PFSK-1 (cell line): ENCODE data around the gene ARSK.

Experiments used
- FOXP2 ChIP-seq: optimal IDR thresholded peaks from 2 replicates; pipeline ENCODE3; 2011; ENCODE audit warnings: borderline replicate concordance, control low read depth, inconsistent platforms; ENCODE audit not compliant: insufficient read depth; ENCODE audit errors: extremely low read length, extremely low read depth
- POLR2AphosphoS5 ChIP-seq: IDR thresholded peaks from 2 replicates; pipeline ENCODE4 v1.6.1; 2012; ENCODE audit warnings: low read depth, mild to moderate bottlenecking, control low read depth, low read length, moderate library complexity
- REST ChIP-seq, 2 experiments: IDR thresholded peaks; 2 replicates each; pipeline versions ENCODE4 v1.6.1 to v1.8.0; 2011 to 2012; ENCODE audit warnings: low read depth in 2 of 2, low read length in 2 of 2, control low read depth in 1 of 2, inconsistent platforms in 1 of 2, mild to moderate bottlenecking in 1 of 2, moderate library complexity in 1 of 2; ENCODE audit not compliant: insufficient read depth in 1 of 2
- SIN3A ChIP-seq: IDR thresholded peaks from 2 replicates; pipeline ENCODE4 v1.6.1; 2012; ENCODE audit warnings: mild to moderate bottlenecking, low read length, moderate library complexity, borderline replicate concordance; ENCODE audit not compliant: insufficient read depth
- TAF1 ChIP-seq: IDR thresholded peaks from 2 replicates; pipeline ENCODE4 v1.6.1; 2012; ENCODE audit warnings: low read length, control low read depth, borderline replicate concordance; ENCODE audit not compliant: insufficient read depth

The ARSK gene

GRCh38 chr5:95557841-95558240 is 2.9 kb downstream of the ARSK start:
- no peak for TF ChIP-seq TAF1
- no peak for TF ChIP-seq REST (IDR thresholded peaks at IDR 0.05; ENCODE audit: insufficient read depth in 1 of 2, low read depth in 2 of 2, low read length in 2 of 2)
- no peak for TF ChIP-seq SIN3A
- TF ChIP-seq FOXP2, result no peak
- no peak for TF ChIP-seq POLR2AphosphoS5

- no peak for TF ChIP-seq FOXP2
- no peak for TF ChIP-seq REST (IDR thresholded peaks at IDR 0.05; ENCODE audit: insufficient read depth in 1 of 2, low read depth in 2 of 2, low read length in 2 of 2)
- no peak for TF ChIP-seq POLR2AphosphoS5
- no peak for TF ChIP-seq TAF1
- no peak for TF ChIP-seq SIN3A
Observed at GRCh38 chr5:95562282-95562681, 7.4 kb downstream of the ARSK start.

- no peak for TF ChIP-seq SIN3A
- no peak for TF ChIP-seq TAF1
- TF ChIP-seq POLR2AphosphoS5, result no peak
- no peak for TF ChIP-seq REST (IDR thresholded peaks at IDR 0.05; ENCODE audit: insufficient read depth in 1 of 2, low read depth in 2 of 2, low read length in 2 of 2)
- no peak for TF ChIP-seq FOXP2
Observed at GRCh38 chr5:95563367-95563766, 8.5 kb downstream of the ARSK start.

- TF ChIP-seq TAF1 (no peak), SIN3A (no peak), FOXP2 (no peak), REST (IDR thresholded peaks at IDR 0.05; ENCODE audit: insufficient read depth in 1 of 2, low read depth in 2 of 2, low read length in 2 of 2) (no peak), POLR2AphosphoS5 (no peak)
Observed at GRCh38 chr5:95564450-95564849, 9.5 kb downstream of the ARSK start.

- TF ChIP-seq TAF1 (no peak), REST (IDR thresholded peaks at IDR 0.05; ENCODE audit: insufficient read depth in 1 of 2, low read depth in 2 of 2, low read length in 2 of 2) (no peak), SIN3A (no peak), FOXP2 (no peak), POLR2AphosphoS5 (no peak)
Observed at GRCh38 chr5:95565280-95565920, 10.5 kb downstream of the ARSK start.
